NCI-H1694 treated with DMSO at 0.1 percent for 48 hours (cell line): ENCODE results near the gene GATB.

Experiments
- DNase-seq: peaks from one replicate; lab custom pipeline; 2025; lab: John Stamatoyannopoulos, UW

Gene GATB

DNA sequence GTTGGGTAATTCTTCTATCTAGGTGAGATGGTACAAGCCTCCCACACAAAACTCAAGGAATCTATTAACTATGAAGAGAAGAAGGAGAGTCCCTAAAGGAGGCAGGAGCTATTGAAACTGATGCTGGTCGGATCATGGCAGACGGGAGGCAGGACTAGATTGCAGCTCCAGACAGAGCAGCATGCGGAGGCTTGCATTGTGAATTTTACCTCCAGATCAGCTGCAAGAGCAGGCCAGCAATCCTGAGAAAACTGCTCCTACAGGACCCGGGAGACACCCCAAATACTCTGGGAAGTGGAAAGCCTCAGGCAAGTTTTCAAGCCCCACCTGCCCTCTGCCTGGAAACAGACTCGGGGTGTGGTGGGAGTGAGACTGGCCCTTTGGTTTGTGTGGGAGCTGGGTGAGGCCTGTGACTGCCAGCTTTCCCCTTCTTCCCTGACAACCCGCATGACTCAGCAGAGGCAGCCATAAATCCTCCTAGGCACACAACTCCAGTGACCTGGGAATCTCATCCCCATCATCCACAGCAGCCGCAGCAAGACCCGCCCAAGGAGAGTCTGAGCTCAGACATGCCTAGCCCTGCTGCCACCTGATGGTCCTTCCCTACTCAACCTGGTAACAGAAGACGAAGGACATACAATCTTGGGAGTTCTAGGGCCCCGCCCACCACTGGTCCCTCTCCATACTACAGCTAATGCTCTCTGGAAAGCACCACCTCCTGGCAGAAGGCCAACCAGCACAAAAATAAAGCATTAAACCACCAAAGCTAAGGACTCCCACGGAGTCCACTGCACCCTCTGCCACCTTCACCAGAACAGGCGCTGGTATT is 30.9 kb downstream of the GATB start:
- no peak for DNase-seq

DNA sequence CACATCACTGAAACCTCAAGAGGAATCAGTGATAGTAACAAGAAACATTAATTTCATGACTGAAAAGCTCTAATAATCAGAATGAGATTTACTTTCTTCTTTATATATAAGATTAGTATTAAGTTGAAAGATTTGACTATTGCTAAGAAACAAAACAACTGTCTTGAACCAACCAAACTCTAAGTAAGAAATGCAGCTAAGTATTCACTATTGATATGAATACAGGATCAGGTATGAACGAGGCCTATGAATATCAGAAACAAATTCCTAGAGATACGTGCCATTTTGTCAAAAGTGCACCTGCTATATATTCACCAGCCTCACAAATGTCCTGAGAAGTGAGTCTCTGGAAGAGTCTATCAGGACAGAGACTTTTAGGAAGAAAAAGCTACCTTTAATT is 32.1 kb downstream of the GATB start:
- DNase-seq, result no peak

DNA sequence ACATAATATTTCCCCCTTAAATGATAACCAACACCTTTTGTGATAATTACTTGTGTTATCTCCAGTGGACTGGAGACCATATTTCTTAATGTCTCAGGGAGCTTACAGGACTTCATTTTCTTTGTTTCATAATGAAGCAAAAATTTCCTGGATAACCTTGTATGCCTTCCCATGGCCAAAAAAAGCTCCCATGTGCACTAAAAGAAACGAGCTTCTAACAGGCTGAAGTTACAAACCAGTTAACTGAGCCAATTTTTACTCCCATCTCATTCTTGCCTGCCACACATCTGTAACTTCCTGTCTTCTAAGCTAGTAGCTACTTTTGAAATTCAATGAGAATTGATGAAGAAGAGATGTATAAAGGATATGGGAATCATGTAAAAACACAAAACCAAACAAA is 32.8 kb downstream of the GATB start:
- DNase-seq, result no peak

DNA sequence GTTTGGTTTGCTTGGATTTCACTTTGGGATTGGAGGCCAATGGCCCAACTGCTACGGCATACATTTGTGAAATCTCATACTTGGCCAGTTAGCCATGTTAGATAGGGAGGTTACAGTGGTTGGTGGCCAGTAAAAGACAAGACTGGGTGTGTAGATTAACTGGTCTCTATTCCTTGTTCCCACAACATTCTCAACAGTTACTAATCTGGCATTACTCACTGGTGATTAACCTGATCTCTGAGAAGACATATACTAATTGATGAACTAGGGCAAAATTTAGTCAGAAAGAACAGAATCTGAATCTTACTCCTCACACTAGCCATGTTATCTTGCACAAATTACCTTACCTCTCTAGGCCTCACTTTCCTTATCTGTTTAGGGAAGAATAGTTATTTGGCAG is 33.4 kb downstream of the GATB start:
- DNase-seq, result no peak

DNA sequence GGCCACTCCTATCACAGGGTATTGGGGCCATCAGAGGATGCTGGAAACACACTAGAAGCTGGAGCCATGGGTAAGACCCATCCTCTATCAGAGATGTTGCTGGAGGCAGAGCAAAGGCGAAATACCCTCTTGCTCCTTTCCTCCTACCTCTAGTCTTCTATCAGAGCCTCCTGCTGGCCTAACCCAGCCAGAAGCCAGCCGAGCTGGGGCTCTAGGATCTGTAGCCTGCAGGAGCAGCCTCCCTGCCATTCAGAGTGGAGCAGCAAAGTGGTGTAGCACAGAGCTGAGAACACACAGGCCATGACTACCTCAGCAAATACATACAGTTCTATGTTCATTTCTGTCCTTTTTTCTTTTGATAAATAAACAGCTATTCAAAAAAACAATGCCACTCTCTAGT is 35.7 kb downstream of the GATB start:
- DNase-seq, result no peak

DNA sequence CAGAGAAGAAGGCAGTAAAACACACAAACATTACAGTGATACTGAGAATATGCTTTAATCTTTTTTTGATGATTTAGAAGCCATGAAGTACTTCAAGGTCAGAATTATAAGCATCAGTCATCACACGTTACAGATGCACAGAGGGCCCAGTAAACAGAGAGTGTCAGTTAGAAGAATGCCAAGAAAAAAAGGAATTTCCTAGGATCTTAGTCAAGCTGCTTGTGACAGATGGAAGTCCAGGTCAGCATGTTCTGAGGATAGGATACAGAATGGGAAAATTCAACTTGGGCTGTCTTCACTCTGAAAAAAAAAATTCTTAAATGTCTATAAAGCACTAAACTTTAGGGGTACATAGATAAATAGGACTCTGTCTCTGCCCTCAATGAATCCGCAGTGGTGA is 38.9 kb downstream of the GATB start:
- DNase-seq, result no peak

DNA sequence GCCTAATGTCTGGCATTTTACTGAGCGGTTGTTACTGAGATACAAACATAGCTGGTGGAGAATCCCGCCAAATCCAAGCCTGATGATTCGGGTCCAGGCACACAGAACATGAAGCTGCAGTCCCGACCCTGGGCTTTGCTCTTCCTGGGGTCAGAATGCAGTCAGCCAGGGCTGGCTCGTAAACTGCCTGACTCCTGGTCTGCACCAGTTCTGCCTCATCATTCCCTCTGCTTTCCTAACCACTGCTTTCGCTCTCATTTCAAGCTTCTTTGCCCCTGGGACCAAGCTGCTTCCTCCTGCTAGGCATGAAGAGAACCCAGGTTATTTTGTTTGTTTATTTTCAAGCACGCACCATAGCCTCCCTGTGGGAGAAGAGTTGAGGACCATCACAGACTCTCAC is 39.3 kb downstream of the GATB start:
- DNase-seq, result no peak

DNA sequence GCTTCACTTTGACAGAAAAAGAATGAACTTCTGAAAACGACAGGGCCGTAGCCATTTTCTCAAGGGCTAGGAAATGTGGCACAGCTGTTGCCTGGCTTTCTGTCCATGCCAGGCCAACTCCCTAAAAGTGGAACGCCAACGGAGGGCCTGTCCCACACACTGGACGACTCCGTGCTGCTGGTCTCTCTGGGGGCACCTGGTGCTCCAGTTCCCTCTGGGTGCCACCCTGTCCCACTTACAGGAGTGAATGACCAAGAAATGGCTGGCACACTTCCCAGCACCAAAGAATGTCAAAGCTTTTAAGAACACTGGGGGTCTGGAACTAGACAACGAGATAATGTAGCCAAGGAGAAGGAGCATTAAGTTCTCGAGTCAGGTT is 40.9 kb downstream of the GATB start:
- DNase-seq, result no peak

DNA sequence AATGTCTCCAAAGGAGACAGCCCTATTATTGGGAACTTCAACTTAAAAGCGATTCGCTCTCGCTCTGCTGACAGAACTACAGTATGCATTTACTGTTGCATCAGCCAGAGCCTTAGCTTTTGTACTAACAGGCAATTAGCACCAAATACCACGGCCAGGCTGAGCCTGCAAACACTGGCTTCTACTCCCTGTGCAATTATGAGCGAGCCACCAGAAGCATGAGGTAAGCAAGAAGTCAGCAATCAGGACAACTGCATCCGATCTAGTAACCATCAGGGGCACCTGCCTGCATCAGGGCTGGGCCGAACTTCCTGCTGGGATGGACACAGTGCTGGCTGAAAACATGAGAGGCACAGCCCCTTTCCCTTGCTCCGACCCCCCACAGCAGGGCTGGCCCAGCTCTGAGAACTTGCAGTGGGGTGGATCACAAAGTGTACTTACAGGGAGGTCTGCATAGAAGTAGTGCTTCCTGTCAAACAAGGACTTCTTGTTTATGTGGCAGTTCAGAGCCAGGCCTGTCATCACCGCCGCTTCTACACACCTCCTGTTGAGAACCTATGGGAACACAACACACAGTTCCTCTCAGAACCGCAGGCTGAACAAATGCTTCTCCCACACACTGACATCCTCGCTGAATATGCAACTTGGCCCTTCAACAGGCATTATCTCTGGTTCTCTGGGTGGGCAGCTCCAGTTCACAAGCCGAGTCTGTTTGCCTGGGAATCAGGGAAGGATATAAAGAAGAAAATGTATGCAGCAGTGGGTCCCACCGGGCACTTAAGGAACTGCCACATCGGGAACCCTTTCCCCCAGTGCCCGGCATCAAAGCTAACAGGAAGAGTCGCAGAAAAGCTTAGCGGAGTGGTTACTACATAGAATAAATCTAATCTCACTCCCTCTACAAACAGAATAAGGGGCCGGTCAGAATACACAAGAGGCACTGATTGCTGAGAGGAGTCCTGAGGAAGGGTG is 41.5 kb downstream of the GATB start:
- DNase-seq, result no peak

DNA sequence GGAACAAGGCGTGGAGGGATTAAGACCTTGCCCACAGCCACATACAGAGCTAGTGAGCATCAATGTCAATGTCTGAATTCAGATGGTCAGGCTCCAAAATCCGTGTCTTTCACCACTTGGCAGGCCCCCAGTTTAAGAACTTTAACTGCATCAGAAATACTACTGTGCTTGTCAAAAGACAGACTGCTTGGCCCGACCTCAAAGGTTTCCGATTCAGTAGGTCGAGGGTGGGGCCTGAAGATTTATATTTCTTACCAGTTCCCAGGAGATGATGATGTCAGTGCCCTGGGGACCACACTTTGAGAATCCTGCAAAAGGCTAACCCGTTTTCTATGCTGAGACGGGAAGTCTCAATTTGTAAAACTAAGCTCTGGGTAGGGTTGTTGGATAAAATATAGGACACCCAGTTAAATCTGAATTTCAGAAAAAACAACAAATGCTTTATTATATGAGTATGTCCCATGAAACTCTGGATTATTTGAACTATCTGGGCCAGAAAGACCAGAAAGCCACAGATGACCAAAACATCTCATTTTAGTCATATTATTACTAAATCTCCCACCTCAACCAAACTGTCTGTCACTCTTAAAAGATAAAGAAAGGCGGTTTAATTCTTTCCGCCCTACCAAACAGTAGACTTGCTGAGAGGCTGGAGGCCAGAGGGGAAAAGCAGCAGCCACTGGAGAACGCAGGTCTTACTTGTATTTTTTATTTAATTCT is 42.7 kb downstream of the GATB start:
- DNase-seq, result no peak

DNA sequence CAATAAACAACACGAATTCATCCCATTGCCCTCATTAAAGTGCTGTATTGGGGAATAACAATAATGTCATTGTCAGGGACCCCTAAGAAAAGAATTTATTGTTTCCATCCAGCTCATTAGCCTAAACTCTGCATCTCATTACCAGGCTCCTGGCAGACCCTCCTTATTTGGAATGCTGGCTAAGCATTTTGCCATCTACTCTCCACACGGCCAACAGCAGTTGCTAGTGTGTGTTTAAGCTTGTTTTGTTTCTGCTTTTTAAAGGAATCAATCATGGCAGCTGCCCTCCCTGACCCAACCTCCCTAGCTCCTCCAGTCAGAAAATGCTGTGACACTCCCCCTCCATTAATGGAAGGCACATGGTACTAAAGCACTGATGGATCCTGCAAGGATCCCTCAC is 43.5 kb downstream of the GATB start:
- no peak for DNase-seq

DNA sequence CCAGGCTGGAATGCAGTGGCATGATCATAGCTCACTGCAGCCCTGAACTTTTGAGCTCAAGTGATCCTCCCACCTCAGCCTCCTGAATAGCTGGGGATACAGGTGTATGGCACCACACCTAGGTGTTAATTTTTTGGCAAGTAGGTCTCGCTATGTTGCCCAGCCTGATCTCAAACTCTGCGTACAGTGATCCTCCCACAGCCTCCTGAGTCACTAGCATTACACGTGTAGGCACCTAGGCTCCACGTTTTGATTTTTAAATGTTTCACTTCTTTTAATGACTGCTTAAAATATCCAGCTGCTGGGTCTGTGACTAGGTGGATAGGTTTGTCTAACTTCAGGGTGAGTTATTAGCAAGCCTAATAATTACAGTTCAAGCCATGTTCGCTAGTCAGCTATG is 44.5 kb downstream of the GATB start:
- no peak for DNase-seq

DNA sequence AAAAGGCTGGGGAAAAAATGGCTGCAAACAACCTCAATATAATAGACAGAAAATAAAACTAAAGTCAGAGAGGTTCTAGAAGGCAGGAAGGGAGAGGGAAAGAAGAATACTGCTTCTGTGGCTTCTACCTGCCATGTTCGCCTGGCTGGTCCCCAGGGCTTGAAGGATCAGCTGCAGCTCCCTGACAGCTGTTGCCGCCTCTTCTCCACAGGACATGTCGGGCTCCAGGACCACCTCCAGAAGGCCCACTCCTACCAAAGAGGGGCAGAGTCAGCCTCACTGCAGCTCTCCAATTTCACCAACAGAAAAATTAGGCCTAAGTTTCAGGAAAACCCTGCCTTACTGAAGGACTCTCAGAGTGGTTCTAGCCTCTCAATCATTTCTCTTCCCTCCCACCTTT is 44.9 kb downstream of the GATB start:
- DNase-seq, result no peak

DNA sequence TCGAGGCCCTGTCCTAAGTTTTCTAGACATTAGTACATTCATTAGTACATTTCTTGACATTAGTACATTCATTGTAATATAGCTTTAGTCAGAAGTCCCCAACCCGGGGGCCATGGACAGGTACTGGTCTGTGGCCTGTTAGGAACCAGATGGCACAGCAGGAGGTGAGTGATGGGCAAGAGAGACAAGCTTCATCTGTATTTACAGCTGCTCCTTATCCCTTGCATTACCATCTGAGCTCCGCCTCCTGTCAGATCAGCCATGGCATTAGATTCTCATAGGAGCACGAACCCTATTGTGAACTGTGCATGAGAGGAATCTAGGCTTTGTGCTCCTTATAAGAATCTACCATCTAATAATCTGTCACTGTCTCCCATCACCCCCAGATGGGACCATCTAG is 48.0 kb downstream of the GATB start:
- no peak for DNase-seq

DNA sequence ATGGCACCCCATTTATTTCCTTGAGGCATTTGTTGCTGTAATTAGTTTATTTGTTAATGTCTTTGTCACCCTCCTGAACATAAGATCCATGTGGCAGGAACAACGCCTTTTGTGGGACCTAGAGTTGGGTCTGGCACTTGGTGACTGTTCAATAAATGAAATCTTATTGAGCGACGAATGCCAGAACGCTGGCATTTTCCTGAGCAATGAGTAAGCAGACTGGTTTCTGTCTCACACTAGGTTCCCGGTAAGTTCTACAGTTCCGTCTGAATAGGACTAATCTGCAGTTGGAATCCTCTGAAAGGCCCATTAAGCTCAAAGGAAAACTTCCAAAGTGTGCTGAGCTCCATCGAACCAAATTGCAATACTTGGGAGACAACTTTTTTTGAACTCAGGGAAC is 49.2 kb downstream of the GATB start:
- no peak for DNase-seq

DNA sequence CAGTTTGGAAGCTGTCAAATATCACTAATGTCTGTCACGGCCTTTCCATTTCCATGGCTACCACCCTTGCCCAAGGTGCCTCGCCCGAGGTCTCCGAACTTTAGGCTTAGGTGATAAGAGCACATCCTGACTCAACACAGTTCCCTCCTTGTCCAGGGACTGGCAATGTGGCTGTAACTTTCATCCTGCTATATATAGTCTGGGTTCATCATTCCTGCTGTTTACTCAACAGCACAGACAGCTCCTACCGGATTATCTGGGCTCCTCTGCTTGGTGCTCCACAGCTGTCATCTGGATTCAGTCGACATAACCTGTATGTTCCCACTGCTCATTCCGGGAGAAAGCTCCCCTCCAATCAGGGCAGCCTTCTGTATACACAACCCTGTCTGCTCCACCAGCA is 51.2 kb downstream of the GATB start:
- no peak for DNase-seq

DNA sequence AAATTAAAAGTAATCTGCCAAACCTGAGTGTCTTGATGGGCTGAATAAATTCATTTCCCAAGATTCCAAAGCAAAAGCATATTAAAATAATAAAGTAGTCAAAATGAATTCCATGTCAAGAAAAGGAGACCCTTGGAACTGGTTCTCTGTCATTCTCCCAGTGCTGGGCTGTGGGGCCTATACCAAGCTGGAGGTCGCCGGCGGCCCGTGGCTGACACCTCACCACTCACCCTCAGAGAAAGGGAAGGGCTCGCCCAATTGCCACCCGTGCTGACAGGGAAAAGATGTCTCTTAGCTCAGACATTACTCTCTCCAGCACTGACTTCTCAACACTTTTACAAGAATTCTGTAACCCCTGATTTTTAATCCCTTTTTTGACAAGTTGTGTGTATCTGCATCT is 51.7 kb downstream of the GATB start:
- DNase-seq, result no peak

DNA sequence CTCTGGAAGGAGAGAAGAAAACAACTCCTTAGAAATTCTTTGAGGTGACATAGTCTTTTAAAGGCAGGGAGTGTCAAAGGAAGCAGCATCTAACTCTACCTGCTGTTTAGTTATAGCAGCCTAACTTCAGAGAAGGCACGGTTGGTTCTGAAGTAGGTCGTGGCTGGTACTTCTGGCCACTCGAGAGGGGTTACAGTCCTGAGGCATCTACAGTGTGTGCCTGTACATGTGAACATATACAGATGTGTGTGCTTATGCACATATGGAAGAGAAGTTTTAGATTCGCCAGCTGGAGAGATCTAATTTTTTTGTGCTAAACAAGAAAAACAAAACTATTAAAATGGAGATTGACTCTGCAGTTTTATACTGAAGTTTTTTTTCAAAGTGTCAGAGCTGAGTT is 52.7 kb downstream of the GATB start:
- no peak for DNase-seq

DNA sequence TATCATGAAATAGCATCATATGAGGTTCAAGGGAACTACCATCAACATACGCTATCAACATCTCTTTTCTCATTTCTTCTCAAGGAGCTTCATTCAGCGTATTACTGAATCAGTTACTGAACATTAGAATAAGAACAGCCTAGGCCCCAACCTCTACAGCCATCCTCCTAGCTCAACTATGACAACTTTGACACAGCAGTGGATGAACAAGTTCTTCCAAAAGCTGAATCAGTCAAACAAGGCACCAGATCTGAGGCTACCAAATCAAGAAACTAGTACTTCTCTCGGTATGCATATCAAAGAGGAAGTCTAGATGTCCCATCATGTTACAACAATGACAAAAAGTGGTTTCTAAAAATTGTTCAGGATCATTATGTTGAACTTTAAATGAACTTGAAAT is 57.4 kb downstream of the GATB start:
- DNase-seq, result no peak

DNA sequence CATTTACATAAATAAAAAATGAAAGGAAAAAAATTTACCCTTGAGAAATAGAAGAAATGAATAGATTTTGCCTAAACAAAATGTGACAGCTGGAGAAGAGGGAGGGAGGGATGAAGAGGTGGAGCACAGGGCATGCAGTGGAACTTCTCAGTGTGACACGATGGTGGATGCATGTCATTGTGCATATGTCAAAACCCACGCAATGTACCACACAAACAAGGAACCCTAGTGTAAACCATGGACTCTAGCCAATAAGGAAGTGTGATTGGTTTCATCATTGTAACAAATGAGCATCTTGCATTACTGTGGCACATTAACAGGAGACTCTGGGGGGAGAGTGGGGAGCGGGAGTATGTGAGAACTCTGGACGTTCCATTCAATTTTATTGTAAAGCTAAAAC is 58.6 kb downstream of the GATB start:
- peak; percentile 74 for DNase-seq

DNA sequence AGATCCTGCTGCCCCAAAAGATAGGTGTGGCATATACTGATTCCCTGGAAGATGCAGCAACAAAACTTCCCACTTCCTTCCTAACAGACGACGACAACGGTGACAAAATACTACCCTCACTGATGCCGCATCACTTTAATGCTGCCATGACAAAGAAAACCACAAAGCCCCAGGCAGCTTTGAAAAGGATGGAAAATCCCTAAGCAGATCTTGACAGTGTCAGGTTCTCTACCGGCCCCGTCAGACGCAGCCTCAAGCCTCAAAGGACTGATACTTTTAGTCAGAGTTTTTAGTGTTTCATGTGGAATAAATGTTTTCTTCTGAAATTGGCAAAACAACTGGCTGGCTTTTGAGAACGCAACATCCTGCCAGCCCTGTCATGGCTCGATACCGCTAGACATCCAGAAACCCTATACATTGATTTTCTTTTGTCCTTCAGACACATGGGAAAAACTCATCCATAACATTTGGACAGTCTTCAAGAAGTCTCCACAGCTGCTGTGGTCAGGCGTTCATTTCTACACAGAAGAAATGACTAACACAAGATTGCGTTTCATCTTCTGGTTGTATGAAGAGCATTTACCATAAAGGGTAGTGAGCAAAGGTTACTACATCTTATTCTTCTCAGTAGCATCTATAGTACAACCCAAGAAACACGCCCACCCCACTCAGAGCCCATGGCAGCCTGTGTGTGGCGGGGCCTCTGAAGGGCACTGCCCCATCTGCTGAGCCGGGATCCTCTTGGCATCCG is 60.1 kb downstream of the GATB start:
- no peak for DNase-seq

DNA sequence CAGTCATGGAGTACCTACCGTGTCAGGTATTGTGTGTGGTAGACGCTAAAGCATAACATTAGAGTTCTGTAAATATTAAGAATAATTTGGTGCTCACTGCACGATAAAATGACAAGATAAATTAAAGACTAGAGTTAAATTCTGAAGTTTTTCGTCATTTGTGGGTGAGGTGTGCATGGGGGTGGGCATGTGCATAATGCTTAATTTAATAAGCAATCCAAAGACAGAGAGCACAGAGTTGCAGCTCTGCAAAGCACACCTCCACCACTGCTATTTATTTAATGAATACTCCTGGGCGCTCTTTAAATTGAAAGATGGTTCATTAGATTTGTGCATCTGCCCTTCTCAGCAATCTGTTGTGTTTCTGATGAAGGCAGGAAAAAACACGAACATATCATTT is 62.6 kb downstream of the GATB start:
- DNase-seq, result peak; percentile 83
